ENCODE measurements around the gene EED.
"Not testable (repeated sequence)": the region's sequence is repeated elsewhere in the genome, so short reads cannot be mapped to it uniquely, and the experiment has no call there.

The EED gene

GRCh38 chr11:86251345-86251744, 6.8 kb downstream of the EED start:
- no peak for DNase-seq

- DNase-seq: no peak
These were observed 11.3 kb downstream of the EED start for GRCh38 chr11:86255896-86256295.

- DNase-seq: no peak
These were observed 12.1 kb downstream of the EED start for GRCh38 chr11:86256608-86257007.

- no peak for DNase-seq
These were observed 12.9 kb downstream of the EED start for GRCh38 chr11:86257446-86257845.

GRCh38 chr11:86259730-86260129, 15.2 kb downstream of the EED start:
- no peak for DNase-seq

- no peak for DNase-seq
These were observed 16.8 kb downstream of the EED start for GRCh38 chr11:86261328-86261727.

- DNase-seq: no peak
These were observed 17.8 kb downstream of the EED start for GRCh38 chr11:86262387-86262786.

- DNase-seq: no peak
These were observed 20.1 kb downstream of the EED start for GRCh38 chr11:86264649-86265048.

- DNase-seq: no peak
These were observed 20.6 kb downstream of the EED start for GRCh38 chr11:86265194-86265593.

- DNase-seq: no peak
These were observed 25.1 kb downstream of the EED start for GRCh38 chr11:86269645-86270044.

- DNase-seq: no peak
These were observed 29.9 kb downstream of the EED start for GRCh38 chr11:86274503-86274902.

- no peak for DNase-seq
These were observed 30.4 kb downstream of the EED start for GRCh38 chr11:86274999-86275398.

GRCh38 chr11:86275493-86276370, 31.2 kb downstream of the EED start:
- no peak for DNase-seq

- no peak for DNase-seq
These were observed 33.2 kb downstream of the EED start for GRCh38 chr11:86277741-86278140.

GRCh38 chr11:86278226-86278625, 33.7 kb downstream of the EED start:
- DNase-seq: no peak

GRCh38 chr11:86279747-86280146, 35.2 kb downstream of the EED start:
- no peak for DNase-seq

GRCh38 chr11:86287468-86287796, 42.9 kb downstream of the EED start:
- no peak for DNase-seq

- no peak for DNase-seq
These were observed 44.4 kb downstream of the EED start for GRCh38 chr11:86288776-86289507.

- not testable (repeated sequence) for DNase-seq
These were observed 45.1 kb downstream of the EED start for GRCh38 chr11:86289508-86290280.

- DNase-seq: peak; percentile 9 to 21
These were observed 47.1 kb downstream of the EED start for GRCh38 chr11:86291466-86292262.

- no peak for DNase-seq
These were observed 48.5 kb downstream of the EED start for GRCh38 chr11:86292912-86293616.

GRCh38 chr11:86294026-86294425, 49.5 kb downstream of the EED start:
- no peak for DNase-seq
